HT-29 (cell line): ENCODE results near the gene CHRNA5. TPM values are rescaled to one million over a fixed set of nuclear protein-coding genes. Genes with fewer than 3 reads are reported as not detected.

Experiments
- DNase-seq: peaks from one replicate; pipeline ENCODE4 v3.0.0-alpha.2; 2015; ENCODE audit warnings: low spot score
- total RNA-seq: library from RNA; depleted of rRNA; stranded (reverse); fragments of >200 nt; shearing (Covaris generic); gene quantifications from 2 replicates; pipeline ENCODE4 v1.2.3, GENCODE V29; 2014

CHRNA5 gene
- total RNA-seq, 1 experiment from 2014 or later, result 14.9 TPM

DNA sequence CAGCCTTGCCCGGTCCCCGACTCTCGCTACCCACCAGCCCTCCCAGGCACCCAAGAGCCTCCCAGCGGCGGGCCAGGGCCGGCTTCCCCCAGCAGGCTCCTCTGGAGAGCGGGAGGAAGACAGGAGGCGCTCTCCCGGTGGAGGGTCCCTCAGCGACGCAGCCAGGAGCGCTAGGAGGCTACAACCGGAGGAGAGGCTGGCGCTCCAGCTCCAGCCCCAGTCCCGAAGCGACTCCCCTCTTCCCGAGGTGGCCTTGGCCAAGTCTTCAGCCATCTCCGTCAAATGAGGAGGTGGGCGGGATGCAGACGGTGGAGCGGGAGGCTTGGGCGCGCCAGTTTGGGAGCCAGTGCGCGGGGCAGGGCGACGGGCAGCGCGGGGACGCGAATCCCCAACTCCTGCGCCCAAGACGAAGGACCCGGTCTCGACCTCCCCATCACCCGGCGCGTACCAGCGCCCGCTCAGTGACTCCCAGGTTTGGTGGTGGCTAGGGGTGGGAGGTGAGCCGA, 54.8 kb downstream of the CHRNA5 start:
- DNase-seq, result no peak

DNA sequence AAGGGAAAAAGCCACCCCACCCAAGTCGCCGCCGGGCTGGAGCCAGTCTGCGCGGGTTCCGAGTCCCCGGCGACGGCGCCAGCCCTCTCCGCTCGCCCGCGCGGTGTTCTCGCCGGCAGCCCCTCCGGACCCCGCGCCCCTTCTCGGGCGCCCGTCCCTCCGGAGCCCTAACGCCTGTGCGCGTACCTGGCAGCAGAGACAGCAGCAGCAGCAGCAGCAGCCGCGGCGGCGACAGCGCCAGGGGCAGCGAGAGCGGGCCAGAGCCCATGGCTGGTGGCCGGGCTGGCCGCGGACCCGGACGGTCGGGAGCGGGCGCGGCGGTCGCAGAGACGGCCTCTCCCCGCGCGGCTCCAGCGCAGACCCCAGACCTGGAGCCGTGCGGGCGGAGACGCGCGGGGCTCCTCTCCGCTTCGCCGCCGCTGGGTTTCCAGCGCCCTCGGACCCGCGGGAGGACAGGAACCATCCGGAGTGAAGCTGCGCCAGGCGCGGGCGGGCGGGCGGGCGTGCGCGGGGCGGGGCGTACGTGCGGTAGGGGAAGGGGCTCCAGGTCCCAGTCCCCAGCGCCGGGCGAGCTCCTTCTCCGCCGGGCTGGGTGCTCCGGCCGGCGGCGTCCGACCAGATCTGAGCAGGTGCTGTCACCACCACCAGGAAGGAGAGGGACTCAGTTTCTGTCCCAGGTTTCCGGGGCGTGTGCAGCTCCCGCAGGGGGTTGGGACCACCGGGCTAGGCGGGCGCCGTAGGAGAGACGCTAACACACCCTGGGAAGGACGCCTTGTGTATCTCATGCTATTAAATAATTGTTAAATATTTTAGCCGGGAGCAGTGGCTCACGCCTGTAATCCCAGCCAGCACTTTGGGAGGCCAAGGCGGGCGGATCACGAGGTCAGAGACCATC, 55.5 kb downstream of the CHRNA5 start, which contains the start of gene CHRNA3:
Gene CHRNA3 (minus strand): TSS at position 470 of the 895 bp plus-strand sequence. CDS start 202 bp downstream, at position 268.
- DNase-seq, result no peak

DNA sequence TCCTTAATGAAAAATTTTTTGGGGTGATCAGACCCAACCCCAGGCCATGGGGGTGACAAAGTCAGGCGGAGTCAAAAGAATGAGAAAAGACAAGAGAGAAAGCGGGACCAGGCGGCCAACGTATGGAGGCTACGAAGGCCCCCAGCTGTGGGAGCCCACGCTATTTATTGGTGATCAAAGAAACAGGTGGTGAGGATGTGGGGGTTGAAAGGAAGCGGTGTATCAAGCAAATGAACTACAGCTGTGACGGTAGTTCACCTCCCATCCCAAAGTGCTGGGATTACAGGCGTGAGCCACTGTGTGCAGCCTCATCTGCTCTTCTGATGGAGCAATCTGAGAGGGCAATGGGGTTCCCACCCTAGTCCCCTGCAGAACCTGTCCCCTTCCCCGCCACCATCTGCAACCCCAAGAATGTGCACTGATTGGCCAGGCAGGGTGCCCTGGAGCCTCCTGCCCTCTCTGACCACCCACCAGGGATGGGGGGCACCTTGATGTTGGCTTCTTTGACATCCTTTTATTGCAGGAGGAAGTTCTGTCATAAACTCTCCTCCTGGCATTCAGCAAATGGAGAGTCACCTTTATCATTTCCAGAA, 56.6 kb downstream of the CHRNA5 start:
- DNase-seq, result no peak

DNA sequence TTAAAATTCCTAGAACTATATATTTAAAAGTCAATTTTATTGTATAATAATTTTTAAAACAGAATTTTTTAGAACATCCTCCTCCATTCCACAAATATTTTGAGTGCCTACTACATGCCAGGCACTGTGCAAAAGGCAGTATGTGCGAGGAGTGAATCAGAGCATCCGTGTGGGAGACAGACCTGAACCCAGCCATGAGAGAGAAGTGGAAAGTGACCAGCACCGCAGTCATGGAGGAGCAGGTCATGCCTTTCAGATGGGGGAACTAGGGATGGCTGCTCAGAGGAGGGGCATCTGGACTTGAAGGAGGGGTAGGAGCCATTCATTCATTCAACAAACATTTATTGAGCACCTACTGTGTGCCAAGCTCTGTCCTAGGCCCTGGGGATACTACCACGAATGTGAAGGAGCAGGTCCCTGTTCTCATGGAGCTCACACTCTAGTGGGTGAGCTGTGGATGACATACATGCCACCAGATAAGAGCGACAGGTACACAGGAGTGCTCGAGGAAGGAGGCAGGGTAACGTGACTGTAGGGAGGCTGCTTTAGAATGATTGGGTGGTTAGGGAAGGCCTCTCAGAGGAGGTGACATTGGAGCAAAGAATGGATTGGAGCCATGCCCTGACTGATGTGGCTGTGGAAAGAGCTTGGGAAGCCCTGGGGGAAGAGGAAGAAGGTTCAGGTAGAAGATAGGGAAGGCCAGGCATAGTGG, 58.6 kb downstream of the CHRNA5 start:
- DNase-seq, result no peak

DNA sequence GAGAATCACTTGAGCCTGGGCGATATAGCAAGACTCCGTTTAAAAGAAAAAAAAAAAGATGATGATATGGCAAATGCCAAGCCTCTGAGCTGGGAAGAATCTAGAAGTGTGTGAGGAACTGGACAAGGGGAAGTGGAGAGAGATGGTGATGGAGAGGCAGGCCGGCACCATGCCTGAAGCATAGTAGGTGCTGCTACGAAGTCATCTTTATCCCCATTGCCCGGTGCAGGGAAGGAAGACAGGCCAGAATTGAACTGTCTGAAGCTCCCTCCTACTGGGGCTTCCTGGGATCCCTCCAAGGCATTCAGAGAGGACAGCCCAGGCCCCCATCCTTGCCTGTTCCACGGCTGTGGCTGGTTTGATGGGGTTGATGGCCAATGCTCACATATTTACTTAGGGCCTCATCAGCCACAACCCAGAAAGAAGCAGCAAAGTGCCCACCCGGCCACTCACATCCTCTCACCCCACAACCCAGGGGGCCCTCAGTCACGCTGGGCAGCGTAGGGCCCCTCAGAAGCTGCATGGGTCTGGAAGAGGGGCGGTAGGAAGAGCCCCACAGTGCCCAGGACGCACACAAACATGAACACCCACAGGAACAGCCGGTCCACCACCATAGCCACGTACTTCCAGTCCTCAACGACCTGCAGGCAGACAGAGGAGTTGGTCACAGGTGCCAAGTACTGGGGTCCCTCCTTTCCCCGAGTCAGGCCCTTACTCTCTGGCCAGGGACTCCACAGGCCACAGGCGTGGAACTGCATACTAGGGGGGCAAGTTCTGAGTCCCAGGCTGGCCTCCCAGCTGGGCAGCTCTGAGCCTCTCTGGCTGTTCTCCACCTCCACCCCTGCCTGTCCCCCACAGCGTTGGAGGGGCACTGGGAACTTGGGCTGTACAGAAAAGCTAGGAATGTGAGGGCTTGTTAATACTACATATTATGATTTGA, 59.6 kb downstream of the CHRNA5 start:
- DNase-seq, result no peak

DNA sequence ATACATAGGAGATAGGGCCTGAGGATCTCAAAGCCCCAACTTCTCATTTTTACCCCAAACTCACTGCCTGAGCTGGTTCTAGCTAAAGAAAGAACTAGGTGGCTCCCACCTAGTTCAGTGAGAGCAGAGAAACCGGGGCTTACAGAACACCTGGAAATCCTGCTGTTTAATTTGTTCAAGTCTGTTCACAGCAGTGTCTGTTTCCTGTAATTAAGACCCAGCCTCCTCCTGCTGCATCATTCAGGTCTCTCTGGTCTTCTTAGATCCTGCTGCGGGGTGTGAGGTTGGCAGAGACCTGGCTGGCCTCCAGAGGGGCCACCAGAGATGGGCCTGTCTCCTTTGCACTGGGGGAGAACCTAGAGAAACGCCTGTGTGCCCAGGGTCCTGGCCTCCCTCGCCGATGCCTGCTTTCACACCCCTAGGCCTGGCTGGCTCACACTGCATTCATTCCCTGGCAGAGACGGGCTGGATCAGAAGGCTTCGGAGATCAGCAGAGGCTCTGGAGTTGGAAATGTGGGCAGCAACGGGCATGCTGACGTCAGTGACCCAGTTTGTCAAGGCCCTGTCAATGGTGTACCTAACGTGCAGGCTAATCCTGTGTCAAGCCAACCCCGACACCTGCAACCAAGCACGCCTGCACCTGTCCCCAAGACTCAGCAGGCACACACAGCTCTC, 60.4 kb downstream of the CHRNA5 start:
- DNase-seq, result no peak

DNA sequence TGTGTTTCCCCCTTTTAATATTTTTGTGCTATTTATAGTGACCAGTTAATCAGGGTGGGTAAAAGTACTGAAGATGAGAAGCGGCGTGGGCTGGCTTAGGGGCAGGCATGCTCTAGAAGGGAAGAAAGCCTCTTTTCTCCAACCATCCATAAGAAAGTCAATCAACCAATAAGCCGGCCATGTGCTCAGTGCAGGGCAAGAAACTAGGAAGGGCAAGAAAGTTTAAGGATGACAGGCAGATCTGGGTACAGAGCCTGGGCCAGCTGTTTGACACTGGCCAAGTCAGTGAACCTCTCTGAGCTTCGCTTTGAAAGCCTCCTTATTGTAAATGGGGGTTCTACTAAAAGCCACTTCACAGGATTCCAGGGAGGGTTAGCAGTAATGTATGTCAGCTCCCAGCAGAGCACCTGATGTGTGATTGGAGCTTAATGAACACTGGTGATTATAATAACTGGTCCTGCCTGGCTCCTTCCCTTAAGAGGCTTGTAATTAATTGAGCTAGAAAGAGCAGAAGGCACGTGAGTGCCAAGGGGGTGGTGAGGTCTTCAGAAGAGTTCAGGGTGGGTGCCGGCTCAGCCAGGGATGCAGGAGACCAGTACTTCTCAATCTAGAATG, 61.2 kb downstream of the CHRNA5 start:
- DNase-seq, result no peak

DNA sequence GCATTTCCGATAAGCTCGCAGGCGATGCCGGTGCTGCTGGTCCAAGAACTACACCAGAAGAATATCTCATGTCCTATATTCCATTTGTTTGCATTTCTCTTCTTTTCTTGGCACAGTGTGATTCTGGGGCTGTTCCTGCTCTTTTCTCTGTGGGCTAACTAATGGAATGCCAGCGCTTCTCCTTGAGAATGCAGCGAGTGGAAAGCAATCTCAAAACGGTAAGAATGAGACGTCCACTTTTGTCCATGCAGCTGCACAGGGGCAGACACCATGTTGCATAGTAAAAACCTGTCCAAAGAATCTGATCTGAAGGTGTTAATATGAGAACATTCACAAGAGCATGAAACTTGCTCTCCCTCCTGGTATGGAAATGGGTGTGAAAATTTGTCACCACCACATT, 62.0 kb downstream of the CHRNA5 start:
- no peak for DNase-seq

DNA sequence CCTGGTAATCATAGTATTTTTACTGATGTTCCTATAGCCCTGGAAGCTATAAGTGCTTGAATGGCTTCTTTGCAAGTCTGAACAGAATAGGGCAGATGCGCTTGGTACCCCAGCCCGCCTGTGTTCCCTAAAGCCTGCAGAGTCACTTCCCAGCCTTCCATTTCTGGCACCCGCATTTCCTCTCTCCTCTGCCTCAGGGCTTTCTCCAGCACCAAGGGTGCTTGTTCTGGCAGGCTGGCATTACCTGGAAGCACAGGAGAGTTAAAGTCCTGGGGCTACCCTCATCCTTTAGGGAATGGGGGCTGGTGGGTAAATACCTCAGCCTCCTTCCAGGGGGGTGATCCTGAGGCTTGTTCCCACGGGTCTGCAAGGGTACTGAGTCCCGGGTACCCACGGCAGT, 62.9 kb downstream of the CHRNA5 start:
- no peak for DNase-seq

DNA sequence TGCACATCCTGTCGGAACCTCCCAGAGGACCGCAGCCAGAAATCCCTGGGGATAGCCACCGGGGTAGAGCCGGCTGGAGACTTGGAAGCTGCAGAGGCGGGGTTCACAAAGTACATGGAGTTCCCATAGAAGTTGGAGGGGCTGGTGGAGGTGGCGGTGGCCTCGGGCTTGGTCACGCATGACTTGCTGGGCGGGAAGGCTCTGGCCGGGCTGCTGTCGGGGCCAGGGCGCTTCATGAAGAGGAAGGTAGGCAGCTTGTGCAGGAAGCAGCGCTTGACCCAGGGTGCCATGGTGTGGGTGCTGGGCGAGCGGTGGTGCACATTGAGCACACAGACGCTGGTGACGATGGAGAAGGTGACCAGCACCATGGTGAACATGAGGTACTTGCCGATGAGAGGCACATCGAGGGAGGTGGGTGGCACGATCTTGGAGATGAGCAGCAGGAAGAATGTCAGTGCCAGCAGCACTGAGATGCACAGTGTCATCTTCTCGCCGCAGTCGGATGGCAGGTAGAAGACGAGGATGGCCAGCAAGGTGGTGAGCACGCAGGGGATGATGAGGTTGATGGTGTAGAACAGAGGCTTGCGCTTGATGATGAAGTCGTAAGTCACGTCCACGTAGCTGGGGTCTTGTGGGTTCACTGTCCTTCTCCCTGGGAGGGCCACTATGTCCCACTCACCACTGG, 63.9 kb downstream of the CHRNA5 start:
- DNase-seq, result no peak

DNA sequence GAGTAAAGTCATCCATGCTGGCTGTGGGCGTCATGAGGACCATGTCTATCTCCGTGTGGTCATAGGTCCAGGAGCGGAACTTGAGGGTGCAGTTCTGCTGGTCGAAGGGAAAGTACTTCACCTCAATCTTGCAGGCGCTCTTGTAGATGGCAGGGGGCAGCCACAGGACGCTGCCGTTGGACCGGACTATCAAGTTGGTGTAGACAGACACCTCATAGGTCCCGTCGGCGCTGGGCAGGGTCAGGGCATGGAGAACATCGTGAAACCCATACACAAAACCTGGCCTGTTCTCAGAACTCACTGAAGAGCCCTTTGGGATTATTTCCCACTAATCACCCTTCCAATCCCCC, 64.4 kb downstream of the CHRNA5 start:
- DNase-seq, result no peak

DNA sequence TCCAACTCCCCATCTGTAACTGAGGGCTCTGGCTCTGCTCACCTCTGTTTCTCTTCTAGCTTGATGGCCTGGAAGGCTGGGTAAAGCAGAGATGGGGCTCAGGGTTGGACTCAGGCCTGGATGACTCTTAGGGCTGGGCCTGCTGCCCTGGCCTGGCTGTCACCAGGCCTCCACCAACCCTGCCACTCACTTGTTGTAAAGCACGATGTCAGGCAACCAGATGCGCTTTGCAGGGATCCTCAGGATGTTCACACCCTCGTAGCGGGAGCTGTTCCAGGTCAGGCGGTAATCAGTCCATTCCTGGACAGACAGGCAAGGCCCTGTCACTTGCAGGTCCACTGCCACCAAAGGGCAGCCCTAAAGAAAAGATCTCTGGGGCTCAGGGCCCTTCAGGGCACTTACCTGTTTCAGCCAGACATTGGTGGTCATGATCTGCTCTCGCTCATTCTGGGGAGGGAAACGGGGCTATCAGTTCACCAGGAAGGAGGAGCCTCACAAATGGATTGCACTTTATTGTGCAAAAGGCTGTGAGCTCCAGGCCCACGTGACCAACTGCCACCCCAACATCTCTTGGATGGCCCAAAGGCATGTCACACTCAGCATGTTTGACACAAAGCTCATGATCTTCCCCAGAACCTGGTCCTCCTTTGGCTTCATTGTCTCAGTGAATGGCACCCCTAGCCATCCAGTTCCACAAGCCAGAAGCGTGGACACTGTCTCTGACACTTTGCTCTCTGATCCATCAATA, 65.7 kb downstream of the CHRNA5 start:
- DNase-seq, result no peak

DNA sequence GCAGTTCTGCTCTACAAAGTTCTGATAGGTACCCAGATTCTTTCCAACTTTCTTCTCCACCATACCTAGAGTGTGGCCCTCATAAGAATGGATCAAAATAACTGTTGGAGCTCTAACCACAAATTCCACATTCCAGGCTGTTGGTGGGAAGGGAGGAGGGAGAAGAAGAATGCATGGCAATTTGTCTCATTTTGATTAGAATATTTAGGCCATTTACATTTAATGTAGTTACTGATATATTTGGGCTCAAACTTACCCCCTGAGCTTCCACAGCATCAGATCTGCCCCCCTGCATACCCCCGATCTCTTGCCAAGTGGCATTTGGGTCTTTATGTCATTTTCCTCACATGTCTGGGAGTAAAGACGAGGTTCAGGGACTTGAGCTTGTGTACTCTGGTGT, 68.0 kb downstream of the CHRNA5 start:
- no peak for DNase-seq

DNA sequence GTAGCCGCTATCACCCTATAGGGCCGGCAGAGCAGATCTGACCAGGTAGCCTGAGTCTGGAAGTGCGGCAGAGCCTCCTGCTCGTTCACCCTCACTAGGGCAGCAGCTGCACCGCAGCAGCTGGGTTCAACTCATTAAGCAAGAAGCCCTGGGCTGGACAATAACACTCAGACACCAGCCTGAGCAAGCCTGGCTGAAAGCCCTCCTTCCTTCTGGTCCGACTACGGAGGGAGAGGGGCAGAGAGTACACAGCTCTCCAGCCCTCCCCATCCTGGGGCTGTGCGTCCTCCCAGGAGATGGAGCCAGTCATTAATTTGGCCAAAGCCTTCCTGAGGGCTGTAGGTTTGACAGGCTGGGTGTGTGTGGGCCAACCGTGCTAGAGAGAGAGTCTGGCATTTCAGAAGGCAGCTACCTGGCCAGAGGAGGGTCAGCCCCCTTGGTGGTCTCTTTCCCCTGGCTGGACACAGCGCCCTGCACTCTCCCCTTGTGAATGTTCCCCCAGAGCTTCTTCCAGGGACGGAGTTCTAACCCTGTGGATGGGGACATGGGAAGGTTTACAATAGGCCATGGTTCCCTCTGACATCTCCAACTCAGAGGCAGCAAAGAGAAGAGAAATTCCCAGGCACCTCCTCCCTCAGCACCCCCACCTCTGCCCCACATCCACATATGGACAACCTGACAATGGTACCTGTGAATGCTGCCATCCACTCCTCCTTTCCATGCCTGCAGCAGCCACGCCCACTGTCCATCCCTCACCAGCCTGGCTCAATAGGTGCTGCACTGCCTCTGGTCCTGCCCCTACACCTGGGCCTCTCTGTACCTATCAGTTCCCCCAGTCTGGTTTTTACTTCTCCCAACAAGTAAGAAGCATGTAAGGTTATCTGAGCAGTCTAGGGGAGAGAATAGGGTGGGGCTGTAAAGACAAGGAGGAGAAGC, 69.2 kb downstream of the CHRNA5 start:
- no peak for DNase-seq

DNA sequence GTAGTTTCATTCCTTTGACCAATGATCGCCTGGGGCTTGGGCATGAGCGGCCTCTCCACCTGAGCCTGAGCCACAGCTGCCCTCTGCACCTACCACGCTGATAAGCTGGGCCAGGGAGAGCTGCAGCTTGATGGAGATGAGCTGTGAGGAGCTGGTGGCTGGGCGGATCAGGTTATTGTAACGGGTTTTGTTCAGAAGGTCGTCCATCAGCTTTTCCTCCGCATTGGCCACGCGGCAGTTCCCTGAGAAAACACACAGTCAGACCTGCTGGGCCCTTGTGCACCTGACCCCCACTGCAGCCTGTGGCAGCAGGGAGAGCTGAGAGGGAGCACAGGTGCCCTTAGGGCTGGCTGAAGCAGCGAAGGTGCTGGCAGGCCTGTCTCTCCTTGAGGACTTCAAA, 70.0 kb downstream of the CHRNA5 start:
- DNase-seq, result no peak

DNA sequence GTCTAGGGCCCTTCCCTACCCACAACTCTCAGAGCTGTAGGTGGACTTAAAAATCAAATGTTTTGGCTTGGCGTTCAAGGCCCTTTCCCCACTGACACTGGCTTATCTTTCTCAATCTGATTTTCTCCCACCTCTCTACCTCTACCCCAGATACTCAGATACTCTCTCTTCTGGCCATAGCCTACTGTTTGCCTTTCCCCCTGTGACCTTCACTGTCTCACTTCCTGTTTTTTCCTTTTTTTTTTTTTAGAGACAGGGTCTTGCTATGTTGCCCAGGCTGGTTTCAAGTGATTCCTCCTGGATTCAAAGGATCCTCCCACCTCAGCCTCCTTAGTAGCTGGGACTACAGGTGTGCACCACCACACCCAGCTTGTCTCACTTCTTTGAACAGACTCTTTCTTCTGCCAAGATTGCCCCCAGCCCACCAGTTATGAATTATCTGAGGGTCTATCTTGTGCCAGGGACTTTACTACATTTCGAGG, 71.1 kb downstream of the CHRNA5 start:
- no peak for DNase-seq

DNA sequence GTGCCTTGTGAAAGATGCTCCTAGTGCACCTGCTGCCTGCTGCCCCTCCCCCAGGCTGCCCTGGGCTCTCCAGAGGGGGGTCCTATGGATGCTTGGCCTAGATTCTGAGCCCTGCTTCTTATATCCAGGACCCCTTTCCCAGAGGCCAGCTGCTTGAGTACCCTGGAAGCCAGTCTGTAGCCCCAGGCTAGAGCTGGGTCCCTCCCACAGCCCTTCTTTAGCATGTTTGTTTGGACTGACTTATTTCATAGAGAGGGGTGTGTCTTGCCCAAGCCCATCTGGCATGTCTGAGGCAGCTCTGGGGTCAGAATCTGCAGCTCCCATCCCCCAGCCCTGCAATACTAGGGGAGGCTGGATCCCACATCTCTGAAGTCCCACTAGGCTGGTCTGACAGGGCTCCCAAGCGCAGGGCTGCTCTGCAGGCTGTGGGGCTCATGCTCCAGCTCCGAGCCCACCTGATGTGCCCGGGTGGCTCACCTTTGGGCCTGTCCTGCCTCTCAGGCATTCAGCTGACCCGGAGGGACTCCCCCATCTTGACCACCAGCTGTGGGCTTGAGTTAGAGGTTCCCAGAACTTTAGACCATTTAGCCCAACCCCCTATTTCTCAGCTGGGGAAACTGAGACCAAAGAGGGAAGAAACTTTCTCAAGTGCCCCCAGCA, 72.6 kb downstream of the CHRNA5 start:
- no peak for DNase-seq
